ENCODE measurements around the gene PCDH9. TPM values are rescaled to one million over a fixed set of nuclear protein-coding genes. Genes with fewer than 3 reads are reported as not detected.

Gene PCDH9
- total and polyA plus RNA-seq, 5 donors from 2014 or later: 0.08 to 0.77 (median 0.09) TPM

GRCh38 chr13:66509175-66509574, 721.0 kb downstream of the PCDH9 start:
- DNase-seq (no peak), ATAC-seq (ENCODE audit: low read depth in 2 of 2) (no peak)
- Histone ChIP-seq H3K4me3 (ENCODE audit: low read depth, low read length) (no peak overlapping the region), H3K27ac (ENCODE audit: insufficient read depth, low read length, poor library complexity, severe bottlenecking) (no peak overlapping the region), H3K9me3 (ENCODE audit: control insufficient read depth in 2 of 2, low read length in 2 of 2) (peaks cover 0 to 3% of the 10 kb centered on the region in 2 experiments), H3K4me1 (ENCODE audit: control insufficient read depth, insufficient read depth, low read length, poor library complexity, severe bottlenecking) (no peaks in the 10 kb centered on the region), H3K27me3 (ENCODE audit: control insufficient read depth, insufficient read depth, low read length) (no peaks in the 10 kb centered on the region), H3K36me3 (ENCODE audit: control insufficient read depth, insufficient read depth, low read length) (no peaks in the 10 kb centered on the region)
- no peak overlapping the region for H3K4me3 Mint-ChIP-seq
- H3K9me3 Mint-ChIP-seq: peaks cover 0 to 25% (median 6%) of the 10 kb centered on the region in 7 donors
- no peaks in the 10 kb centered on the region for H3K4me1 Mint-ChIP-seq
- H3K27me3 Mint-ChIP-seq: no peaks in the 10 kb centered on the region
- no peaks in the 10 kb centered on the region for H3K36me3 Mint-ChIP-seq
- H3K27ac Mint-ChIP-seq: no peak overlapping the region

GRCh38 chr13:66508153-66508909, 721.8 kb downstream of the PCDH9 start:
- no peaks in the 10 kb centered on the region for H3K36me3 ChIP-seq (ENCODE audit: control insufficient read depth, insufficient read depth, low read length)
- H3K27ac ChIP-seq (ENCODE audit: insufficient read depth, low read length, poor library complexity, severe bottlenecking): no peak overlapping the region
- Mint-ChIP-seq H3K4me1 (no peaks in the 10 kb centered on the region), H3K9me3 (peaks cover 0 to 23% (median 6%) of the 10 kb centered on the region in 7 donors), H3K36me3 (no peaks in the 10 kb centered on the region), H3K27ac (no peak overlapping the region), H3K27me3 (no peaks in the 10 kb centered on the region), H3K4me3 (no peak overlapping the region)
- no peaks in the 10 kb centered on the region for H3K4me1 ChIP-seq (ENCODE audit: control insufficient read depth, insufficient read depth, low read length, poor library complexity, severe bottlenecking)
- H3K4me3 ChIP-seq (ENCODE audit: low read depth, low read length): no peak overlapping the region
- no peaks in the 10 kb centered on the region for H3K27me3 ChIP-seq (ENCODE audit: control insufficient read depth, insufficient read depth, low read length)
- H3K9me3 ChIP-seq (ENCODE audit: control insufficient read depth in 2 of 2, low read length in 2 of 2): peaks cover 0 to 3% of the 10 kb centered on the region in 2 experiments
- ATAC-seq (ENCODE audit: low read depth in 2 of 2): no peak
- no peak for DNase-seq

GRCh38 chr13:66506979-66507378, 723.2 kb downstream of the PCDH9 start:
- Mint-ChIP-seq H3K36me3 (no peaks in the 10 kb centered on the region), H3K27ac (no peak overlapping the region), H3K27me3 (no peaks in the 10 kb centered on the region), H3K4me3 (no peak overlapping the region), H3K9me3 (peaks cover 0 to 24% (median 5%) of the 10 kb centered on the region in 7 donors), H3K4me1 (no peaks in the 10 kb centered on the region)
- ATAC-seq (ENCODE audit: low read depth in 2 of 2) (no peak), DNase-seq (no peak)
- H3K27ac ChIP-seq (ENCODE audit: insufficient read depth, low read length, poor library complexity, severe bottlenecking): no peak overlapping the region
- no peaks in the 10 kb centered on the region for H3K4me1 ChIP-seq (ENCODE audit: control insufficient read depth, insufficient read depth, low read length, poor library complexity, severe bottlenecking)
- no peaks in the 10 kb centered on the region for H3K36me3 ChIP-seq (ENCODE audit: control insufficient read depth, insufficient read depth, low read length)
- peaks cover 0 to 3% of the 10 kb centered on the region in 2 experiments for H3K9me3 ChIP-seq (ENCODE audit: control insufficient read depth in 2 of 2, low read length in 2 of 2)
- H3K4me3 ChIP-seq (ENCODE audit: low read depth, low read length): no peak overlapping the region
- H3K27me3 ChIP-seq (ENCODE audit: control insufficient read depth, insufficient read depth, low read length): no peaks in the 10 kb centered on the region

- no peaks in the 10 kb centered on the region for H3K27me3 ChIP-seq (ENCODE audit: control insufficient read depth, insufficient read depth, low read length)
- Mint-ChIP-seq H3K27me3 (no peaks in the 10 kb centered on the region), H3K36me3 (no peaks in the 10 kb centered on the region), H3K4me1 (no peaks in the 10 kb centered on the region), H3K9me3 (peaks cover 0 to 20% (median 5%) of the 10 kb centered on the region in 7 donors), H3K27ac (no peak overlapping the region), H3K4me3 (no peak overlapping the region)
- H3K9me3 ChIP-seq (ENCODE audit: control insufficient read depth in 2 of 2, low read length in 2 of 2): peaks cover 0 to 4% of the 10 kb centered on the region in 2 experiments
- H3K36me3 ChIP-seq (ENCODE audit: control insufficient read depth, insufficient read depth, low read length): no peaks in the 10 kb centered on the region
- H3K4me1 ChIP-seq (ENCODE audit: control insufficient read depth, insufficient read depth, low read length, poor library complexity, severe bottlenecking): no peaks in the 10 kb centered on the region
- no peak for DNase-seq
- H3K27ac ChIP-seq (ENCODE audit: insufficient read depth, low read length, poor library complexity, severe bottlenecking): no peak overlapping the region
- no peak overlapping the region for H3K4me3 ChIP-seq (ENCODE audit: low read depth, low read length)
- ATAC-seq (ENCODE audit: low read depth in 2 of 2): no peak
These were observed 723.9 kb downstream of the PCDH9 start for GRCh38 chr13:66506051-66506777.

- Mint-ChIP-seq H3K4me3 (no peak overlapping the region), H3K9me3 (peaks cover 0 to 15% (median 3%) of the 10 kb centered on the region in 7 donors), H3K27ac (no peak overlapping the region), H3K36me3 (no peaks in the 10 kb centered on the region), H3K4me1 (no peaks in the 10 kb centered on the region), H3K27me3 (no peaks in the 10 kb centered on the region)
- ATAC-seq (ENCODE audit: low read depth in 2 of 2) (no peak), DNase-seq (no peak)
- Histone ChIP-seq H3K9me3 (ENCODE audit: control insufficient read depth in 2 of 2, low read length in 2 of 2) (peaks cover 0 to 9% of the 10 kb centered on the region in 2 experiments), H3K27ac (ENCODE audit: insufficient read depth, low read length, poor library complexity, severe bottlenecking) (no peak overlapping the region), H3K4me3 (ENCODE audit: low read depth, low read length) (no peak overlapping the region), H3K27me3 (ENCODE audit: control insufficient read depth, insufficient read depth, low read length) (no peaks in the 10 kb centered on the region), H3K4me1 (ENCODE audit: control insufficient read depth, insufficient read depth, low read length, poor library complexity, severe bottlenecking) (no peaks in the 10 kb centered on the region), H3K36me3 (ENCODE audit: control insufficient read depth, insufficient read depth, low read length) (no peaks in the 10 kb centered on the region)
These were observed 726.2 kb downstream of the PCDH9 start for GRCh38 chr13:66503890-66504289.

- no peaks in the 10 kb centered on the region for H3K4me1 Mint-ChIP-seq
- no peak overlapping the region for H3K4me3 Mint-ChIP-seq
- H3K4me3 ChIP-seq (ENCODE audit: low read depth, low read length): no peak overlapping the region
- no peak overlapping the region for H3K27ac ChIP-seq (ENCODE audit: insufficient read depth, low read length, poor library complexity, severe bottlenecking)
- H3K9me3 ChIP-seq (ENCODE audit: control insufficient read depth in 2 of 2, low read length in 2 of 2): peaks cover 0 to 5% of the 10 kb centered on the region in 2 experiments
- ATAC-seq (ENCODE audit: low read depth in 2 of 2) (no peak), DNase-seq (no peak)
- H3K27me3 Mint-ChIP-seq: no peaks in the 10 kb centered on the region
- H3K27me3 ChIP-seq (ENCODE audit: control insufficient read depth, insufficient read depth, low read length): no peaks in the 10 kb centered on the region
- H3K4me1 ChIP-seq (ENCODE audit: control insufficient read depth, insufficient read depth, low read length, poor library complexity, severe bottlenecking): no peaks in the 10 kb centered on the region
- H3K36me3 ChIP-seq (ENCODE audit: control insufficient read depth, insufficient read depth, low read length): no peaks in the 10 kb centered on the region
- H3K27ac Mint-ChIP-seq: no peak overlapping the region
- H3K36me3 Mint-ChIP-seq: no peaks in the 10 kb centered on the region
- H3K9me3 Mint-ChIP-seq: peaks cover 0 to 12% (median 6%) of the 10 kb centered on the region in 7 donors
These were observed 729.0 kb downstream of the PCDH9 start for GRCh38 chr13:66501181-66501580.

GRCh38 chr13:66492479-66492878, 737.7 kb downstream of the PCDH9 start:
- Histone ChIP-seq H3K4me3 (ENCODE audit: low read depth, low read length) (no peak overlapping the region), H3K36me3 (ENCODE audit: control insufficient read depth, insufficient read depth, low read length) (no peaks in the 10 kb centered on the region), H3K27me3 (ENCODE audit: control insufficient read depth, insufficient read depth, low read length) (no peaks in the 10 kb centered on the region), H3K27ac (ENCODE audit: insufficient read depth, low read length, poor library complexity, severe bottlenecking) (no peak overlapping the region), H3K4me1 (ENCODE audit: control insufficient read depth, insufficient read depth, low read length, poor library complexity, severe bottlenecking) (no peaks in the 10 kb centered on the region), H3K9me3 (ENCODE audit: control insufficient read depth in 2 of 2, low read length in 2 of 2) (peaks cover 7 to 8% of the 10 kb centered on the region in 2 experiments)
- H3K27ac Mint-ChIP-seq: no peak overlapping the region
- peaks cover 0 to 20% (median 10%) of the 10 kb centered on the region in 7 donors for H3K9me3 Mint-ChIP-seq
- DNase-seq (no peak), ATAC-seq (ENCODE audit: low read depth in 2 of 2) (no peak)
- H3K4me3 Mint-ChIP-seq: no peak overlapping the region
- H3K27me3 Mint-ChIP-seq: no peaks in the 10 kb centered on the region
- H3K4me1 Mint-ChIP-seq: no peaks in the 10 kb centered on the region
- no peaks in the 10 kb centered on the region for H3K36me3 Mint-ChIP-seq

Data from CD4-positive, CD25-positive, alpha-beta regulatory T cell (primary cell).